HG03520 (cell line): Measurements from ENCODE around the gene ACAT2.
A peak's percentile ranks its signal among the peaks of the same experiment; 100 is the strongest.
"Not testable (repeated sequence)": the region's sequence is repeated elsewhere in the genome, so short reads cannot be mapped to it uniquely, and the experiment has no call there.

Source experiments
- ATAC-seq: cut with Tn5 transposase; IDR thresholded peaks from one replicate; pipeline ENCODE4 v1.9.1; 2021; ENCODE audit warnings: mild to moderate bottlenecking, moderate library complexity; ENCODE audit not compliant: unreplicated experiment

ACAT2 gene

DNA sequence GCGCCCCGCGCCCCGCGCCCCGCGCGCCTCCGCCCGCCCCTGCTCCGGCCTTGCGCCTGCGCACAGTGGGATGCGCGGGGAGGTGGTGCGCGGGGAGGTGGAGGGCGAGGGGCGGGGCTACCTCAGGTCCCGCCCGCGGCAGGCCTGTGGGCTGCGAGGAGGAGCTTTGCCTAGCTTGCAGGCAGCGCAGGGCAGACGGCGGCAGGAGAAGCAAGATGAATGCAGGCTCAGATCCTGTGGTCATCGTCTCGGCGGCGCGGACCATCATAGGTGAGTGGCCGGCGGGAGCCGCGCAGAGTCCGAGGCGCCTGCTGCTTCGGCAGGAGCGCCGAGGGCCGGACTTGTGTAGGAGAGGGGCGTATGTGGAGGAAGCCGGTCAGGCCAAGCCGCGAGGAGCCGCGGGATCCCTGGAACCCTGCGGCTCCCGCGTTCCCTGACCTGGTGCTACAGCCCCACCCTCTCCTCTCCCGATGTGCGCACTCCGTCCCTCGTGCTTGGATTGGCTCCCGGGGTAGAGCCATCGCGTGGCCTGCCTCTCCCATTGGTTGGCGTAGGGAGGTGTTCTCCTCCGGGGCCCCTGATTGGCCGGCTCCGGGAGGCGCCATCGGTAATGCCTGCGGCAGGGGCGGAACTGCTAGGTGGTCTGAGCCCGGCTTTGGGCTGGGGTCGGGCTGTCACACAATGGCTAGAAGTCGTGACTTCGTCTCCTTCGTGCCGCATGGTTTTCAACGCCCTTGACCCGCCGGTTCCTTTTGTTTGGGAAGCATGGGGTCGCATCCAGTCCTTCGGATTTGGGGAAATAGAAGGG, at the start of gene ACAT2:
Gene ACAT2, plus strand, starts transcription at position 173 of the 808 bp plus-strand sequence. Its CDS starts 43 bp downstream, at position 216.
- ATAC-seq: peak; percentile 97

DNA sequence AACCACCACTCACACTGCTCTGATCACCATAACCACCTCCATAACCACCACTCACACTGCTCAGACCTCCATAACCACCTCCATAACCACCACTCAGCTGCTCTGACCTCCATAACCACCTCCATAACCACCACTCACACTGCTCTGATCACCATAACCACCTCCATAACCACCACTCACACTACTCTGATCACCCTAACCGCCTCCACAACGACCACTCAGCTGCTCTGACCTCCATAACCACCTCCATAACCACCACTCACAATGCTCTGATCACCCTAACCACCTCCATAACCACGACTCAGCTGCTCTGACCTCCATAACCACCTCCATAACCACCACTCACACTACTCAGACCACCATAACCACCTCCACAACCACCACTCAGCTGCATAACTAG, 49.5 kb upstream of the ACAT2 start:
- ATAC-seq: not testable (repeated sequence)

DNA sequence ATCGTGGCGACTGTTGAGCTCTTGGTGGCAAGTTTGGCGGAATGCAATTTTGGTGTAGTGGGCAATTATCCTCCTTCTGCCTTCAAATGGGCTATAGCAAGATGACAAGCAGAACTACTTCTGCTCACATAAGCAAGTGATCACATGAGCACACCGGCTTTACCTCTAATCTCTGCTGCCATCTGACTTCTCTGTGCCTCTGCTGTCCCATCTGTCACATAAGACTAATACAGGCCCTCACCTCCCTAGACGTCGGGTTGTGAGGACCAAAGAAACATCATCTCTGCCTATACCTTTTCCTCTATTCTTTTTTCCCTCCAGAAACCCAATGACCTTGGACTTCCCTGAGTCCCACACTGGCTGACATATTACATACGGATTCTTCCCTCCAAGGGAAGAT, 47.9 kb upstream of the ACAT2 start:
- no peak for ATAC-seq

DNA sequence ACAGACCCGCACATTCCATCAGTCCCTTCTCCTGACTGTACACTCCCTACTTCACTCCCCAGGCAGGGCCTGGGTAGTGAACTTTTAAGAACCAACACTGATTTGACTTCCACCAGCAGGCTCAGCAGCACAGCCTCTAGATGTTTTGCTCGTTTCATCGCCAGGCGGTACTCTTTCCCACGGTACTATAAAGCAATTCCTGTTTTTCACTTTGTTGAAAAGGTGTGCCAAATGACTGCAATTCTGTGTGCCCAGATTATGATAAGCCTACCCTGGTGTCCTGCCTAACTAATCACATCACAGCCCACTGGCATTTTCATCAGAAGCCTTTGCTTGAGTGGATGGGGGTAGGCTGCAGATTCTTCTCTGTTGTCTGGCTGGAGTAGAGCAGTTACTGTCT, 47.4 kb upstream of the ACAT2 start:
- no peak for ATAC-seq

DNA sequence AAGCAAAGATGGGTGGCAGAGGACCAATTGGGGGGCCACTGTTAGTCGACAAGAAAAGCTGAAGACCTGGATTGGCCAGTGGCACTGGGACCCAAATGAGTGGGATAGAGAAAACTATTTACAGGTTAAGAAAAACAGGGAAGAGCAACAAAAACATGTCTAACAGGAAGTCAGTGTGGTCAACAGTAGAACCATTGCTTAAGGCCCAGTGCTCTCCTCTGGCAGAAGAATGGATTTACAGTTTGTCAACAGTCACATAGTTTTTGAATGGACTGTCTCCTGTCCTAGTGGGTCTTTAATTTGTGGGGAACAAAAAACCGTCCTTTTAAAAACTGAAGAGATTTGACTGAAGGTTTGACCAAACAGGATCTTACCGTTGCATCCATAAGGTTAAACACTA, 46.7 kb upstream of the ACAT2 start:
- no peak for ATAC-seq

DNA sequence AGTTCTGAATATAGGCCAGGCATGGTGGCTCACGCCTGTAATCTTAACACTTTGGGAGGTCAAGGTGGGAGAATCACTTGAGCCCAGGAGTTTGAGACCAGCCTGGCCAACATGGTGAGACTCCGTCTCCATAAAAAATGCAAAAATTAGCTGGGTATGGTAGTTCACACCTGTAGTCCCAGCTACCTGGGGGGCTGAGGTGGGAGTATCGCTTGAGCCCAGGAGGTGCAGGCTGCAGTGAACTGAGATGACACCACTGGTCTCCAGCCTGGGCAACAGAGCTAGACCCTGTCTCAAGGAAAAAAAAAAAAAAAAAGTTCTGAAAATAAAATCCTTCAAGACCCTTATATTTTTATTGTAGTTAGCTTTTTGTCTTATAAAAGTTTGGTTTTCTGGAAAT, 46.2 kb upstream of the ACAT2 start:
- ATAC-seq: no peak

DNA sequence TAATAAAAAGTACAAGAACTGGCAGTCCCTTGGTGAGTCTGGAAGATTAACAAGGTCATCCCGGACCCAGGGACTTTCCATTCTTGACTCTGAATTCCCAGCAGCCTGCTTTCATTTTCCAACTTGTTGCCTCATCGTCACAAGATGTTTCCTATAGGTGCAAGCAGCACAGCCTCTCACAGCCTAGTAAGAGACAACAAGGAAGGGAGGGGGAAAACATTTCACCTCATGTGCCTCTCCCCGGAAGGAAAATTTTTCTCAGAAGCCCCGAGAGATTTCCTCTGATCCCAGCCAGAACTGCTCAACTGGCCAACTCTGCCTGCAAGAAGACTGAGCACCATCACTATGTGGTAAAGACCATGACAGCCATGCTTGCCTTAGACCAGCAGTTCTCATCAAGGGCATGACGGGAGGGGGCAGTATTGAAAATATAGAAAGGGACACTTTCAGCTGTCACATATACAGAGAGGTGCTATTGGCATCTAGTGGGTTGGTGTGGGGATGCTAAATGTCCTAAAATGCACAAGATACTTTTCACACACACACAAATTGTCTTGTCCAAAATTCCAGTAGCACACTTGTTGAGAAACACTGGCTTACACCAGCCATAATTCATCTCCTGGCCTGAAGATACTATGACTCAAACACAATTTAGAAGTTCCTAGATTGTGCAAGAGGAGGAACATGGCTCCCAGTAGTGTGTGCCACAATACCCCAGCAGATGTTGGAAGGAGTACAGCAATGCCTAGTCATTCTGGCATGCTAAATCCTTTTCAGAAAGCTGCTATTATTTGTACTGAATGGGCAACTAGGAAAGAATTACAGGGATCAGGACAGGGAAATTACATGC, 45.4 kb upstream of the ACAT2 start:
- ATAC-seq: no peak

DNA sequence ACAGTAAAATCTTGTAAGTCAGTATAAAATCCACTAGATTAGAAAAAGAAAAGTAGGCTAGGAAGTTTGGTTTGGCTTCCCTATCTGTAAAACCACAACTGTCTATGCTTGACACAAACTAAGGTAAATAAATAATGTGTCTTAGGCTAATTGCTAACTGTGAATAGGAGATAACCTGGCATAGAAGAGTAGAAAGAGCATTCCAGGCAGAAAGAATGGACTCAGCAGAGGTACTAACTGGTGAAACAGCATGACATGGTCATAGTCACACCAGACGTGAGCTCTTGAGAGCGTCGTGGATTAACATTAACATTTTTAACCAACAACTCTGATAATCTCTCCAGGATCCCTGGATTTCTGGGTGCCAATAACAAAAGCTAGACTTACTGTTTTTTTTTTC, 43.2 kb upstream of the ACAT2 start:
- ATAC-seq: no peak

DNA sequence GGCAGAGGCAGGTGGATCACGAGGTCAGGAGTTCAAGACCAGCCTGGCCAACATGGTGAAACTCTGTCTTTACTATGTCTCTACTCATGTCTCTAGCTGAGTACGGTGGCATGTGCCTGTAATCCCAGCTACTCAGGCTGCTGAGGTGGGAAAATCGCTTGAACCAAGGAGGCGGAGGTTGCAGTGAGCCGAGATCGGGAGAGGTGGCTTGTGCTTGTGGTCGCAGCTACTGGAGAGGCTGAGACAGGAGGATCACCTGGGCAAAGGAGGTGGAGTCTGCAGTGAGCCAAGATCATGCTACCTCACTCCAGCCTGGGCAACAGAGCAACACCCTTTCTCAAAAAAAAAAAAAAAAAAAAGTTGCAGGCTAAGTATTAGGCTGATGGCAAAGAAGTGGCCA, 42.6 kb upstream of the ACAT2 start:
- no peak for ATAC-seq

DNA sequence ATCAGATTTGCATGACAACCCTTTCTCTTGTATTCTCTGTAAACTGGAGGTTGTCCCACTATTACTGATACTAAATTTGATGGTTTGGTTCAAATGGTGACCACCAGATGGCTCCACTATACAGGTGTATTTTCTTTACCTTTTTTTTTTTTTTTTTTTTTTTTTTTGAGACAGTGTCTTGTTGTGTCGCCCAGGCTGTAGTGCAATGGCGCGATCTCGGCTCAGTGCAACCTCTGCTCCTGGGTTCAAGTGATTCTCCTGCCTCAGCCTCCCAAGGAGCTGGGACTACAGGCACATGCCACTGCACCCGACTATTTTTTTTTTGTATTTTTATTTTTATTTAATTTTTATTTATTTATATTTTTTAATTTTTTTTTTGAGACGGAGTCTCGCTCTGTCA, 41.1 kb upstream of the ACAT2 start:
- ATAC-seq: no peak

DNA sequence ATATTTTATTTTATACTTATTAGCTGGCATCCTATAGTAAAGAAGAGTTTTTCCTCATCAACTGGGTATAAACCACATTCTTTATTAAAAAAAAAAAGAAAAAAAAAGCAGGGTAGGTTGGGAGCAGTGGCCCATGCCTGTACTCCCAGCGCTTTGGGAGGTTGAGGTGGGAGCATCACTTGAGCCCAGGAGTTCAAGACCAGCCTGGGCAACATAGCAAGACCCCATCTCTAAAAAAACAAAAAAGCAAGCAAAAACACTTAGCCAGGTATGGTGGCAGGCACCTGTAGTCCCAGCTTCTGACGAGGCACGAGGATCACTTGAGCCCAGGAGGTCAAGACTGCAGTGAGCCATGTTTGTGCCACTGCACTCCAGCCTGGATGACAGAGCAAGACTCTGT, 39.9 kb upstream of the ACAT2 start:
- ATAC-seq: not testable (repeated sequence)

DNA sequence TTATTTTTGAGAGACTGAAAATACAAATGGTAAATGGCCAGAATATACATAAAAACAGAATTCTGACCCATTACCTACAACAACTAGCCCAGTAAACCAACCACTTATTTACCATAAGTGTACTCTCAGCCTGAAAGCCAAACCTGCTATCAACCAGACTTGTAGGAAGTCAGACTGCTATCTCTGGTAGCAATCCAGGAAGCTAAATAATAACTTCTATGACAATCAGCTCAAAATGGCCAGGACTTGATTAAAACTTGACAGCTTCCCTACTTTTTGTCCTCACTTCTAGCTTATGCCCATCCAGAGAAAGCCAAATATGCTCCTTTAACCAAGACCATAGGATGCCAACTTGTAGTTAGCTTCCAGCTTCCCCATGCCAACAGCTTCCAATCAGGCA, 39.2 kb upstream of the ACAT2 start:
- no peak for ATAC-seq

DNA sequence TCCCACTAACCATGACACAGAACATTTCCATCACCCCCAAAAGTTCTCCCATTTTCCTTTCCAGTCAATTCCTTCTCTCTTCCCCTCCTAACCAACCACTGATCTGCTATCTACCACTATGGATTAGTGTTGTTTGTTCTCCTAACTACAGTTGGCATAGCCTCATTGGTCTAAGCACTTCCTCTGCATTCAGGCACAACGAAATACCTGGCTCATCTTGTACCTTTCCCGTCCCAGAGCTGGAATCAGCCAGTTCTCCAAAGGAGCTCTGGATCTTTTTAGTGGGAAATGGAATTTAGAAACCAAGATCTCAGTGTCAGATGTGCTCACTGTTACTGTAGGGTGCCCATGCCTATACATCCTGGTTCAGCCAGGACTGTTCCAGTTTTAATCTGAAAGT, 38.6 kb upstream of the ACAT2 start:
- ATAC-seq: no peak

DNA sequence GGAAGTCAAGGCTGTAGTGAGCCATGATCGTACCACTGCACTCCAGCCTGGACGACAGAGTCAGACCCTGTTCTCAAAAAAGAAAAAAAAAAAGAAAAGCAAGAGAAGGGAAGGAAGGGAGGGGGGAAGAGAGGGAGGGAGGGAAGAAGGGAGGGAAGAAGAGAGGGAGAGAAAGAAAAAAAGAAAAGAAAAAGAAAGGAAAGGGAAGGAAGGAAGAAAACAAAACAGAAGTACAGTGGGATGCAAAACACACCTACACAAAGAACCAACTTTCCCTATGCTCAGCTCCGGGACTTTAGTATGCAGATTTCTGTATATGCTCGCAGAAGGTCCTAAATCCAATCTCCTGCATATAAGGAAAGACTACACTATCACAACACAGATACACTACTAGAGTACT, 37.1 kb upstream of the ACAT2 start:
- no peak for ATAC-seq

DNA sequence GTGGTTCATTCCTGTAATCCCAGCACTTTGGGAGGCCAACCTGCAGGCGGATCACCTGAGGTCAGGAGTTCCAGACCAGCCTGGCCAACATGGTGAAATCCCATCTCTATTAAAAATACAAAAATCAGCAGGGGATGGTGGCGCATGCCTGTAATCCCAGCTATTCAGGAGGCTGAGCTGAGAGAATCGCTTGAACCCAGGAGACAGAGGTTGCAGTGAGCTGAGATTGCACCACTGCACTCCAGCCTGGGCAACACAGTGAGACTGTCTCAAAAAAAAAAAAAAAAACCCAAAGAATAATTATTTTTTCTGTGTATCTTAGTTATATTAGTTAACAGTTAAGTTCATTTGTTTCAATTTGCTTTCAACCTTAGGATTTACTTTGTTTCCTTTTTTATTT, 36.6 kb upstream of the ACAT2 start:
- not testable (repeated sequence) for ATAC-seq

DNA sequence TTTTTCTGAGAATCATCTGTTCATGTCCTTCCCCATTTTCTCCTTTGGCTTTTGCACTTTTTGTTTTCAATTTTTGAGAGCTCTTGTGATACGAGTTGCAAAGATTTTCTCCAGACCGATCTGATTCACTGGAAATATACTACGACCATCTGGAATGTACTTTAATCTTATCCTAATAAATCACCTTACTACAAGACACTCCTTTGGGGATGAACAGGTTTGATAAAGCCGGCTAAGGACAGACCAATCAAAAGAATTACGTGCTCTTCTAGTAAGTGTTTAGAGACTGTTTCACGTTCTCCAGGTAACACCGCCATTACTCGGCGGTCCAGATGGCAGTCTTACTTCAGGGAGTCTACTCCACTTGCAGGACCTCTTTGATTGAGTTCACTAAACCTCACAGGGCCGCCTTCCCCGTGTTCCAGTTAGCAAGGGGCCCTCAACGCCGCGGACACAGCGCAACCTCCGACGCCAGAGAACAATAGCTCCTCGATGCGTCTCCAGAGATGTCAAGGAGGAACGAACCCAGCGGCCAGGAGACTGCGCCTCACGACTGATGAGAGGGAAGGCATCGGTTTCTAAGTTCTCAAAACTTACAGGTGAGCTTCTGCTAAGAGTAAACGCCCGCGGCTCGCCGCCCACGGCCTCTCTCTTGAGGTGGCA, 35.5 kb upstream of the ACAT2 start:
- ATAC-seq: peak; percentile 24

DNA sequence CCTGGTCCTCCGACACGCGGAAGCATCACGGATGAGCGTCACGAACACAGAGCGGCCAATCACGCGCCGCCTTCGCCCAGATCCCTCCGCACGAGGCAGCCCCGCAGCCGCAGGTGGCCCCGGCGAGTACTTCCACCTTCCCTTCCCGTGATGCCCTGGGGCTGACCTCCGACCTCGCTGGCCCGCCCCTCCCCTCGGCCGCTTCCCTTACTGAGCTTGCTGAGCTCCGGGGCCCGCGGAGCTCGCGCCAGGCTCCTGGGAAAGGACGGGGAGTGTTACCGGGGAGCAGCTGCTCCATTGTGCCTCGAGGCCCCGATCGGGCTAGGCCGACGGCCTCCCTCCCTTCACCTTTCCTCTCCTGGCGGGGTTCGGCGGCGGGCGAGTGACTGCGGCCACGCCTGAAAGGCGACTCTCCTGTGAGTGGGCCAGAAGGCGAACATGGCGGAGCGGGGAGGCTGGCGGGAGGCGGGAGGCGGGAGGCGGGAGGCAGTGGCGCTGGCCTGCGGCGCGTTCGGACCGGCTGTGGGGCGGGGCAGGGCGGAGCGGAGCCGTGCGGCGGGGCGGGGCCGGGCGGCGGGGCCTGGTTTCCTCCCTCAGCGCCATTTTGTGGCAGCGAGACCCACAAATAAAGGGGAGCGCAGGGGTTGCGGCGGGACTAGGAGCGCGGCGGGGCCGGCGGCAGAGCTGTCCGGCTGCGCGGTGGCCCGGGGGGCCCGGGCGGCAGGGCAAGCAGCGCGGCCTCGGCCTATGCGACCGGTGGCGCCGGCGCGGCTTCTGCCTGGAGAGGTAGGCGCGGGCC, 34.7 kb upstream of the ACAT2 start, which contains the start of gene WTAP:
Gene WTAP, plus strand, starts transcription at position 589 of the 799 bp plus-strand sequence. CDS start 8,760 bp downstream, outside the sequence.
- peak; percentile 67 for ATAC-seq

DNA sequence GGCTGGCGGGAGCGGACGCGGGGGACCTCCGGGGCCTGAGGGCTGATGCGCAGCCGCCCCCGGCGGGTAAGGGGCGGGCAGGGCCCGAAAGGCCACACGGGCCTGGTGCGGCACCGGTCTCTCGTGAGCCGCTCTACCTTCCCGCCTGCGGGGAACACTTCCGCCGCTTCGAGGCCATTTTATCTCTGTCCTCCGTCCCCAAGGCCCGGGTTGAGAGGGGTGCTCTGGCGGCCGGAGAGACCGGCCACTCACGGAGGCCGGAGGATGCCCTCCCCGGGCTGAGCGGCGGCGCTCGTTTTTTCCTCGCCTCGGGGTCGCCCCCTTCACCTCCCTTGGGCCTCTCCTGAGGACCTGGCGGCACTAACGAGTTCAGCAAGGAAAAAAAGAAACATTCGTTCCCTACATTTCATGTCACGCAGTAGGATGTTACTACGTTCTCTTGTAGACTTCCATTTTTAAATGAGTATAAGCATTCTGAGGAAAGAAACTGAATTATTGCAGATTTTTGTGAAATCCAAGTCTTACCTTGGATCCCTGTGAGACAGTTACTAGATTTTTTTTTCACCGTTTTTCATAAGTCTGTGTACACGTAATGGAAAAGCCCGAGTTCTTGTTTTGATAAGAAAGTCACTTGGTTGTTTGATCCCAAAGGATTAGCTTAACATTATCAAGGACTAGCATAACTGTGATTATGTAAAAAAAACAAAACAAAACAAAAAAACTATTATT, 34.0 kb upstream of the ACAT2 start:
- peak; percentile 29 for ATAC-seq

DNA sequence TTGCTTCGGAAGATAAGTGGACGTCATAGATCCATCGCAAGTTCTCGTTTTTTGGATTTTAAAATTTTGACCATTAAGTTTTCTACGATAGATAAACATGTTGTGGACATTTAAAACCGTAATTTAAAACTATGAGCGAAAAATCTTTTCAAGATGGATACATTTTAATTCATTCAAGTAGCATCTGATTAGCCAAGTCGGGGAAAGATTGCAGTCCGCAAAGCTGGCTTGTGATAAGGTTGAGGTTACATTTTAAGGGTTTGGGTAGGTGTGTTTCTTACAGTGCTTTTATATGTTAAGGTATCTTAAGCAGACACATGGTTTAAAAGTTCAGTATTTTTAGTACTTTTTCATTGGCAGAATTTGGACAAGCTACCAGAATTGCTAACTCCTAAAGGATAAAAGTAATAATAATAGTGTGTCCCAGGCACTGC, 33.3 kb upstream of the ACAT2 start:
- no peak for ATAC-seq
